Stimulated activated CD4-positive, alpha-beta T cell treated with anti-CD3 and anti-CD28 coated beads, Interleukin-15, amount 100 ng/mL, for 1 hour (primary cell): ENCODE data around the gene TCF7L2.

Source experiments
- DNase-seq, 2 donors: peaks; one replicate each; pipeline ENCODE4 v3.0.0-alpha.2; 2020; ENCODE audit warnings: low read depth in 1 of 2, low spot score in 1 of 2

Gene TCF7L2

DNA sequence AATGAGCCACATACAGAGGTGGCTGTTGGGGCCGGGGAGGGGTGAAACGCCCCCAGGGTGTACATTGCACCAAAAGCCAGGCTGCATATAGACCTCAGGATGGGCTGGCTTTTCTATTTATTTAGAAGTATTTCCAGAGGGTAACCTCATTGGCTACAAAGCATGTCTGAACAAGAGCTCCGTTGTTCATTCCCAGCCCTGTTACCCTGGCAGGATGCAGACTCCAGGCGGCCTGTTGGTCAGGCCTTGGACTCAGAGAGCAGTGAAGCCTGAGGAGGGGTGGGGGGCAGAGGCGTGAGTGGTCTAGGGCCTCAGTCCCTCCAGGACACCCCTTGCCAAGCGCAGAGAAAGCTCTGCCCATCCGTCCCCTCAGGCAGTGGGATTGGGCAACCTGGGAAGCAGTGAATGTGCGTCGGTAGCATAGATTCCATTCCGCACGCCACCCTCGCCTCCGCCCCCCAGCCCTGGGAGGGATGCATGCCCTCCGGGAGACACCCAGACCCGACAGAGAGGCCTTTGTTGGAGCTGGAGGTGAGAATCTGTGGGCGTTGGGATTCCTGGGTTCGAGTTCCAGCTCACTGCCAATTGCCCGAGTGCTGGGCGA lies 41.9 kb downstream of the TCF7L2 start:
- no peak for DNase-seq

DNA sequence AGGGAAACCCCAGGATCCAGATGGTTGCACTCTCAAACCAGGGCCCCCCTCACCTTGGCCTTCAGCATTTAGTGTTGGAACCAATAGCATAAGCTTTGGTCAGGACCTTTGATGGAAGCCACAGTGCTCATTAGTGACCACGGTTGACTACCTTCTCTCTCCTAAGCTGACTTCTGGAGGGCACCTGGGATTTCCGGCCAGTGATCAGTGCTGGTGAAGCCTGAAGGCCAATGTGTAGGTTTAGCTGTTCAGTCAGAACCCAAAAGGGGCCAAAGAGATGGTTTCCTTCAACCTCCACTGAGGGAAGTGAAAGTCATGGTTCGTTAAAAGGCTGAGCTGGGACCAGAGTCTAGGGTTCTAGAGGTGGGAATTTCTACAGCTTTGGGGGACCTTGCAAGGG lies 46.4 kb downstream of the TCF7L2 start:
- DNase-seq: no peak

DNA sequence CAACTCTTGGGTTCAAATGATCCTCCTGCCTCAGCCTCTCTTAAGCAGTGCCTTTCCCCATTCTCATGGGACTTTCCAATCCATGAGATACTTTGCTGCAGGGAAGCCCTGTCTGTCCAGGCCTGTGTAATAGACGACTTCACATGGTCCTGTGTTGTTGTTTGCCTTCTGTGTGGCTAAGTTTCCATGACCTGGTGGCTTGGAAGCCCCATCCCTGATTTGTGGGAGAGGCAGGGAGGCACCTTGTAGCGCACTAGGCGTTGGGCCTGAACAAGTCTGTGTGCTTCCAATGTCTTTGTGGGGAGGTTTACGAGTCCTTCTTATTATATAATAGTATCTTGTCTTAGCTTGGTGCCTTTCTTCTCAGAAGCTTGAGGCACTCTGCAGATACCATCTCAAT lies 49.1 kb downstream of the TCF7L2 start:
- no peak for DNase-seq

DNA sequence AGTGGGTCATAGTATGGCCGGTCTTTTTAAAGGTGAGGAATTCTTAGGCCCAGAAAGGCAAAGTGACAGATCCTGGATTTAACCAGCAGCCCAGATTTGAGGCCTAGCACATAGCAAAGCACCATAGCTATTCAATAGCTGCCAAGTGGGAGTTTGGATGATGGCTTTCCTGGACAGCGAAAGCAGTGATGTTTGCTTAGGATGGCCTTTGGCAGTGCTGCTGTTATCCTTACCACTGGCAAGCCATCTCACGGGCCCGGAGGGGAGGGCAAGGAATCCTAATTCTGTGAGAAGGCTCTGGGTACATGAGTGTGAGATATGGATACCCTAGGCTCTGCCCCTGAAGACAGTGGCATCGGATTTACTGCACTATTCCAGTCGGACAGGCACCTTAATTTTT lies 50.4 kb downstream of the TCF7L2 start:
- DNase-seq: no peak

DNA sequence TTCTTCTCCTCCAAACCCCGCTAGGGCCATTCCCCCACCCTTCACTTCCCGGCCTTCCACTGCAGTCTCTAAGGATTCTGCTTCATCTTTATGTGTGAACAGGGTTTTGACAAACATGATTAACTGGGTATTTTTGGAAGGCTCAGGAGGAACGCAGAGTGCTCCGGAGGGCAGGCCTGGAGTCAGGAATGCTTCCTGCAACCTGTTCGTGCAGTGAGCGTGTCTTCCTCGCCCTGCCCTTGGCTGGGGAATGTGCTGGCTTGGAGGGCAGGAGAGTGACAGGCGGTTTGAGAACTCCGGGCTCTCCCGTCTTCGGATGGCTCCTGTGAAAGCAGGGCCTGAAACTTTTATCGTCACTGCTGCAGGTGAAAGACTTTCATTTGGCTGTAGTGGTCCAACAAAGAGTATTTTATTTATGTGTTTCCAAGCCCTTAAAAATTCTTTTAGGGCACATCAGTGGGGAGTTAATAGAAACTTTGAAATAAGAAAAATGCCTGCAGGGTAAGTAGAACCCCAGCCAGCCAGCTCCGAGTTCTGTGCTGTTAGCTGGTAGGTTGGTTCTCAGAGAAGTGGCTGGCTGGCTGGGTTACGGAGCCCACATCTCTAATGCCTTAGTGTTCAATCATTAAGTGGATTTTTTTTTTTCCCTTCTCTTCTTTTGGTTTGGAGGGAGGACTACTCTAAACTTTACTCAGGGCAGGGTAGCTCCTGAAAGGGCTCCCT lies 51.0 kb downstream of the TCF7L2 start:
- no peak for DNase-seq

DNA sequence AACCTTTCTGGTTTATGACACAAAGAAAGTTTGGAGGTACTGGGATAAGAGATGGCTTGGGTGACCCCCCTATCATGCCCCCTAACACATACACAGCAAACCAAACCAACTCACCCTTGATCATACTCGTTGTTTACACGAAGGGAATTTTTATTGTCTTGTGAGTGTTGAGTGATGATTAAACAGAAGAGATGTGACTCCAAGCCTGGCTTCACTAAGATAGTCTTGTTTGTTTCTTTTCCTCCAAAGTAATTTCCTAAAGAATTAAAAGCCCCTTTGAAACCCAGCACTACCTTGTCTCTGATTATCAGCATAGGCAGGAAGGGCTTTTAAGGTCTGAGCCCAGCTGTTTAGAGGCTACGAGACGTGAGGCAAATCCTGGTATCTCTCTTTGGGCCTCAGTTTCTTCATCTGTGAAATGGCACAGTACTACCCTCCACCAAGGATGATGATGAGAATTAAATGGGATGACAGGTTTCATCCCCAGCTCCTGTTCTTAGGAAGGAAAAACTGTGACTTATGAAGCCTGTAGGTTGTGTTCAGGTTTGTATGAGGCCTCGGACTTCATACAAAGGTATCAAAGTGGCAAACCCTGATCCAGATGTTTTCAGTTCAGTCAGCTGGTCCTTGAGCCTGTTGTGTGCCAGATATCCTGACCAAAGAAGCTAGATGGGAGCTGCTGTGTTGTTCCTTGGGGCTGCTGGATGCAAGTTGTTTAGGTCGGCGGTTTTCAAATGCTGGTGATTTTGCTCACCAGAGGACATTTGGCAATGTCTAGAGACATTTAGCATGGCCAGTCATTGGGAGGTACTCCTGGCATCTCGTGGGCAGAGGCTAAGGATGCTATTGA lies 51.8 kb downstream of the TCF7L2 start:
- no peak for DNase-seq

DNA sequence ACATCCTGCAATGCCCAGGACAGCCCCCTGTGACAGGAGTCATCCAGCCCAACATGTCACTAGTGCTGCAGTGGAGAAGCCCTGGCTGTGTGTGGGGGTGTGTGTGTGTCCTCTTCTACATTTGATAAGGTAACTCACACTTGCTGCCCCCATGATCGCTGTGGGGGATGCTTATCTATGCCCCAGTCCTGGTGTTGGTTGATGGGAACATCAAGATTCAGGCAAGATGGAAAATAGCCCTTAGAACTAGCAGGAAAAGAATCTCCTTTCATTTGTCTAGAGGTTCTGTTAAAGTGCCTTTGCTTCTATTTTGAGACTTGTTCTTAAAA lies 52.4 kb downstream of the TCF7L2 start:
- no peak for DNase-seq

DNA sequence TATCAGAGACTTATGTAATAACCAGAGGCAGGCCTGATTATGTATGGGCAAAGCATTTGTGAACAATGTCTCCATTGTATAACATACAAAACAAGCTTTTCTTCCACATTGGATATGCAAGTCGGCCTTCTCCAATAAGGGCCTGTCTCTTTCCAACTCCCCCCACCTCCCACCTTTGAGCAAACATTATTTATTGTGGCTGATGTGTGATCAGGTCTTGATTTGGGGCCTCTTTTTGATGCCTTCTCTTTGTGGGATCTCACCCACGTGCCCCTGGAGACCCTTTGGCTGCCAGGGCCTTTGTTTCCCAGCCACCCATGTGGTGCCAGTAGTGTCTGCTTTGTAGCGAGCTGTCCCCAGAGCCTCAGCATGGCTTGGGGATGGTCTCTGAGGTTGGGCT lies 53.0 kb downstream of the TCF7L2 start:
- DNase-seq: no peak

DNA sequence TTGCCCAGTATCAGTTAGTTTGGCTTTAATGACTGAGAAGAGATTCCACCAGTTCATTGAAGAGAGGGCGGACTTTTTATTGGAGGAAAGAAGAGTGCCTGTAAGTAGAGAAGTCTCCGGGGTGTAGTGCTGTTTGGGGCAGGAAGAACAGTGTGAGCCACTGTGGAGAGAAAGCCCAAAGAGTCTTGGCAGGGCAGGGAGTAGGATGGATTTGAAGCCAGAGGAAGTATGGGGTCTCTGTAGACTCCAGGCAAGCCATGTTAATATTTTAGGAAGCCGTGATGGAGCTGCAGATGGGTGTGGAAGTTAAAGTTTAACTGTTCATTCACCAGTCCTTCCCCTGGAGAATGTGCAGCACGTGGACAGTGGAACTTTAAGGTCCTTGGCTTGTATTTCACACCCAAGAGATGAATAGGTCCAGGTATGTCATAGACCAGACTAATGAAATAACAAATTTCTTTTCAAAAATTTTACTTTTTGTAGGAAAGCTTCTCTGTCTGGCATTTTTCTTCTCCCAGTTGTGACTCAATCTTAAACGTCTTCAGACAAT lies 54.1 kb downstream of the TCF7L2 start:
- DNase-seq: no peak

DNA sequence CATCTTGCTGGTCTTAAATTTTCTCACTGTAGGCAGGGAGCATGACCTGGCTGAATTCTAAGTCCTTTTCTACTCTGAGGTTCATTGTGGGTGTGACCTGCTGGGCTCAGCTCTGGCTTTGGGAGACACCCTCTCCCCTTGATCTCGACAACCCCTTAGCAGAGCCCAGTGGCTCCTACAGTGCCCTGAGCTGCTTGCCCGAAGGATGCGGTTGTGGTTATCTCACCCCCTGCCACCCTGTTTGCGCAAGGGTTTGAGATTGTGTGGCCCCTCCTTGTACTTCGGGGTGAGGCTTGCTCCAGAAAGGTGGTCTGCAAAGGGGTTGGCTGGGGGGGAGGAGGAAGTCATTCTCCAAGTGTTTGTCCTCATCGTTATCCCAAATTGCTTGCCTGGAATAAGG lies 55.3 kb downstream of the TCF7L2 start:
- no peak for DNase-seq

DNA sequence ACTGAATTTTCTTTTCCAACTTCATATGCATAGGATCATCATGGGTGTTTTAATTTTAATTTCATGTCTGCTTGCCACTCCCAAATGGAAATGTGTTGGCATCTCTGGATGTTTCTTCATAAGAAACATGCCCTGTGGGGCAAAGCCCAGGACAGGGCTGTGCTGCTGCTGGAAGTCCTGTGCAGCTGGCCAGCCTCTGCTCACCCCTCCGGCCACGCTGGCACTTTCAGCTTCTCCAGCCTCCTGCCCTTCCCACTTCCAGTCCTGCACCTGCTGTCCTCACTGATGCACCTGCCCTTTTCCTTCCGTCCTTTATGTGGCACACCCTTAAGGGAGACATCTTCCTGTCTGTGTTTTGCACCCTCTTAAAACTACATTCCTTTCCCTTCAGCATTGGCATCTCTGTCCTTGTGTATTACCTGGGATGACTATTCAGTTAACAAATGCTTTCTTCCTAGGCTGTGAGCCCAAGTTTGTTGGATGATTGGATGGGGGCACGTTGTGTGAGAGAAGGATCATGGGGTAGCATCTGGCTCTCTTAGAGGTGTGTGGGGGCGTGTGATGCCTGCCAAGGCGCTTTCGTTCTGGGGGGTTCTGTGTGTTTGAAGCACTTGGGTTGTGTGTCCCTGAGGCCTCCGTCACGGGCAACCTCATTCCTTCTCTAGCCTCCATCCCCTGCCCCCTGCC lies 56.8 kb downstream of the TCF7L2 start:
- no peak for DNase-seq

DNA sequence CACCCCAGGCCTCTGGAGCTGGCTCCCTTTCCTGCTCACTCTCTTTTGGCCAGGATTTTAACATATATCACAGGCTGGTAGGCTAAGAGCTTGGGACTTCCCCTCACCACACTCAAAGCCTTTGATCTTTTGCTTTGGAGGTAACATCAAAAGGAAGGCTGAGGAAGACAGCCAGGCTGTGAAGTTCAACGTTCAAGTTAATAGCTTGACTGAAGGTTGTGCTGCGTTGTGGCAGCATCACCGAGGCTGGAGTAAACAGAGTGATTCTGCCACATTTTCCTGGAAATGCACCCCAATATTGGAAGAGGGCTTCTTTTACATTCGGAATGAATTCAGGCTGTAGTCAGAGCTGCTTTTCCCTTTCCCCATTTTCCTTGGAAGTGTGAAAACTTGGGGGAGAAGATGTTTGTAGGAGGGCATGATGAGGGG lies 57.3 kb downstream of the TCF7L2 start:
- no peak for DNase-seq

DNA sequence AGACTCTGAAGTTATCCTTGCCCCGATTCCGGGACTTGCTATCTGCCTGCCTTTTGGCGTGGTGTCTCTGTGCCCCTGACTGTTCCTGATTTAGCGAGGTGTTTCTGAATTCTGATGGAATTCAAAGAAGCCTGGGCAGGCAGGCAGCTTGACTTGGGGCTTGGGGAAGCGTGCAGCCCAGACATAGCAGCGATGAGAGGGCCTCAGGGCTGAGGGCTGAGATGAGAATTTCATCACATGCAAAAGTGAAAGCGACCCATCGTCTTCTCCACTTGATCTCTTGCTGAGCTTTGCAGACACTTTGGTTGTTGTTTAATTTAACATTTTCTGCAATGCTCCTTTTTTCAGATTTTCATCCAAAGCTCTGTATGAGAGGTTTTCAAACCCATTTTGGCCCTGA lies 57.8 kb downstream of the TCF7L2 start:
- DNase-seq: no peak

DNA sequence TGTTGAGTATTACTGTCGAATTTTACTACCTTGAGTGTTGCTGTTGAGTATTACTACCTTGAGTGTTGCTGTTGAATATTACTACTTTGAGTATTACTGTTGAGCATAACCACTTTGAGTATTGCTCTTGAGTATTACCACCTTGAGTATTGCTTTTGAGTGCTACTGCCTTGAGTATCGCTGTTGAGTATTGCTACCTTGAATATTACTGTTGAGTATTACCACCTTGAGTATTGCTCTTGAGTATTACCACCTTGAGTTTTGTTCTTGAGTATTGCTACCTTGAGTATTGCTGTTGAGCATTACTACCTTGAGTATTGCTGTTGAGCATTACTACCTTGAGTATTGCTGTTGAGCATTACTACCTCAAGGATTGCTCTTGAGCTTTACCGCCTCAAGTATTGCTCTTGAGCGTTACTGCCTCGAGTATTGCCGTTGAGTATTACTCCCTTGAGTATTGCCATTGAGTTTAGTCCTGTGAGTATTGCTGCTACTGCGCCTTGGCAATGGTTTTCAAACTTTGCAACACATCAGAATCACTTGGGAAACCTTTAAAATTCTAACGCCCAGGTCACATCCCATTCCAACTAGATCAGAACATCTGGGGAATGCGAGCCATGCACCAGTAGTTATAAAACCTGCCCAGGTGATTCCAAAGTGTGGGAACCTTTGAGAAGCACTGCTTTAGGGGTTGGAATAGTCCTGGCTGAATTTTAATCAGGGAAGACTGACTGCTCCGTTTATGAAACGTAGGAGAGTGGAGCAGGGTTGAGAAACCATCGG lies 61.7 kb downstream of the TCF7L2 start:
- DNase-seq: no peak

DNA sequence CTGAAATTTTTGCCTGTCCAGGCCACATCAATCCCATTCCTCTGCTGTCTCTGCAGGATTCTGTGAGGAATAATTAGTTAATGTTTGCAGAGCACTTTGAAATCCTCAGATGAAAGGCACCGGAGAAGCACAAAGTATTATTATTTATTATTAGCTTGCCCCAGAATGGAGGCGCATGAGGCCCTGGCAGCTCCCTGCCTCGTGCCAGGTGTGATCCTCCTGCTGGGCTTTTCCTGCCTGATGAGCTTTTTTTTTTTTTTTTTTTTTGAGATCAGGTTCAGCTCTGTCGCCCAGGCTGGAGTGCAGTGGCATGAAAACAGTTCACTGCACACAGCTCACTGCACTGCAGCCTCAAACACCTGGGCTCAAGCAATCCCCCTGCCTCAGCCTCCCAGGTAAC lies 65.2 kb downstream of the TCF7L2 start:
- no peak for DNase-seq

DNA sequence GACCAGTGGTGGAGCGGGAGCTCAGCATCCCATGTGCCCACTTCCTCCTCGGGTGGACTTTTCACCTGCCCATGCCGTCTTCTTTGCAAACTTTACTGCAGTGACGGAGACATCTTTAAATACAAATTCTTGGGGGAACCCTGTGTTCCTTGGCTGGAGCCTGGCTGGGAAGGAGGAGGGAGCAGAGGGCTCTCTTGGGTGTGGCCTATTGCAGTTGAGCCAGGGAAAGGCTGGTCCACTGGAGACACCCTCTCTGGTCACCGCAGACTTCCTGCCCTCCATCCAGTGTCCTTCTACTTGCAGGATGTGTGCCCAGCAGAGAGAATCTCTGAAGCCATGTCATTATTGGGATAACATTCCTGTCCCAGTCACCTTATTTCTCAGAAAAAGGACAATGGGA lies 67.3 kb downstream of the TCF7L2 start:
- DNase-seq: no peak

DNA sequence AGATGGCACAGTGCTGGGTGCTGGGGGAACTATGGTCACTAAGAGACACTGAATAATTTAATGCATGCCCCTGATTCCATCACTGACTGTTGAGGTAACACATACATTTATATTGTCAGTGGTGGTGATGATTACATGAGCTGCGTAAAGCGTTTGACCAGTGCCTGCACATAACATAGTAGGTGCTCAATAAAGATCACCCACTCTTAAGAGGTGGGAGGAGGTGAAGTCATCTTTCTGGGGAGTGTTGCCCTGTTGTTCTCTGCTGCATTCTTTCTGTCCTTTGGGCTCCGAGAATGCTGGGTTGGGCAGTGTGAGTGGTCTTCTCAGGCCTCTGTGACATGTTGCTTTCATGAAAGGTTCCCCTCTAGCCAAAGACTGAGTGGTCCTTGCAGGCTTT lies 68.0 kb downstream of the TCF7L2 start:
- no peak for DNase-seq

DNA sequence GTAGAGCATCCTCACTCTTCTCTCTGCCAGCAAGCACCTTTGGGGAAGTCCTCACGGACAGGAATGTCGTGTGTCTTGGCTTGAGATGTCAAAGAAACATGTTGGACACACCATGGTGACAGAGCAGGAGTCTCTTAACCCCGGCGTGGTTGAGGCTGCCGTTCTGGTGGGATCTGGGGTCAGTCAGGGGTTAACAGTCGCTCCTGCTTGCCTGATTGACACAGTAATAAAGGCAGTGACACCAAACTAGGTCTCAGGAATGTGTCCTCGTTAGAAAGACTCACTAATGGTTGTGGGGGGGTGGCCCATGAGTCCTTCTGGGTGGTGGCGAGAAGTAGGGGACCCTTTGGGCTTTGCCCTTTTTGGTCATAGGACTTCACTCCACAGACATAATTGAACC lies 69.0 kb downstream of the TCF7L2 start:
- DNase-seq: no peak

DNA sequence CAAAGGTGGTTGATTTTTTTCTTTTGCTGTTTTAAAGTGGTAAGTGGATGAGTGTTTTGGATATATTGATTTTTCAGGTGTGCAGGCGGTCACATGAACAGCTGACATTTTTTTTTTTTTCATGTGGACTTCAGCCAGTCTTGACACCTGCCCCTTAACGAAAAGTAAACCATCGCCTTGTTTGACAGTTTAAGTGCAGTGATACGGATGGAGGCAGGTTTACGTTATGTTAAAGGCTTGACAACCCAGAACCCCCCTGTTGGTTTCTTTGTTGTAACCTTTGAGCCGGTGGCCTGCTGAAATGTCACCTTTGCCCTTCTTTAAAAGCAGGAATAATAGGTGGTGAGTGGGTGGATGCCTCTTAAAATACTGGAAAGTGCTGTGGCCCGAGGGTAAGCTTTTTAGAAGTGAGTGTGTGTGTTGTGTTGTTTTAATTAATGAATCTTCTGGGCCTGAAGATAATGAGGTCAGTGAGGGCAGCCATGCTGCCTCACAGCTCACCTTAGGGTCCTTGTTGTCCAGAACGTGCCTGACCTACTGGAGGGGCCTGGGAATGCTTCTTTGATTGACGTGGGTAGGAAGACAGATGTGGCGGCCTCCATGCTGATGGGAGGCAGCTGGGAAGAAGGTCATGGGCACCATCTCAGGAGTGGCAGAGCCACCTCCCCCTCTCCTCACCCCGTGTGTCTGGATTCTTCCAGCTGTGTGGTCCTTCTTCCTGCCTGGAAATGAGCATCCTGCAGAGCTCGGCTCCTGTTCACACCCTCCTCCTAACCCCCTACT lies 69.8 kb downstream of the TCF7L2 start:
- DNase-seq: no peak

DNA sequence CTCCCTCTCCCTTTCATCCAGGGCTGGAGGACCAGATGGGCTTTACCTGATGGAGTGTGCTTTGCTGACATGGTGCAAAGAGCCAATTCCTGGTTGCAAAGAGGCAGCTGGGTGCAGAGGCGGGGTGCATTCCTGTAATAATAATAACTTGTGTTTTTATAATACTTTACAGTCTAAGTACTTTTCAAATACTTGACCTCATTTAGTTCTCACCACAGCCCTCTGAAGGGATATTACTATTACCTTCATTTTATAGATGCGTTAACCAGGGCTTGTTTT lies 70.4 kb downstream of the TCF7L2 start:
- DNase-seq: no peak
